ENCODE data around the gene MRPL46. TPM values are rescaled to one million over a fixed set of nuclear protein-coding genes. Genes with fewer than 3 reads are reported as not detected.

The MRPL46 gene
- total and polyA plus RNA-seq, 2 of the 13 experiments (the other 11 are each of a cell fraction or from before 2014, with no cell fraction given): 62.9 to 79.2 TPM

DNA sequence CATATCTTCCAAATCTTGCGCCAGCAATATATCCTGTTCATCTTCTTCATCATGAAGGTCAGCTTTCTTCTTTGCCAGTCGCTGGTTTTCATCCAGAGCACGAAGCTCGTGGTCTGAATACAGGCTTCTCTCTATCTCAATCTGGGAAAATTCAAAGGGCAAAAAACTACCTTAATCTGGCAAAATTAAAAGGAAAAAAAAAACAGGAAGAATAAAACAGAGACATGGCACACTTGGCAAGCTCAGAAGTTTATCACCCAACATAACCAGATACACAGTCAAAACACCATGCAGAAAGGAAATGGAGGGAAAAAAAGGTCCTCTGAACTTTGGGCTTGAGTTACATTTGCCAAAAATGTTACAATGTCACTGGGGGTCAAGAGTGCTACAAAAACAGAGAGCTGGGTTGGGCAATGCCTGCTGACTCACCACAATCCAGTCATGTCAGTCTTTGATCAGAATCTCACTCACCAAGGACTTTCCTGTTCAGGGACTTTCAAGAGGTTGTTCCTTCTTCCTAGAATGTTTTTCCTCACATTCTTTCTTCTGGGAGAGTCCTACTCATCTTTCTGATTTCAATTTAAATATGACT lies 1.5 kb downstream of the MRPL46 start:
- Histone ChIP-seq H3K27ac (ENCODE audit: extremely low read length, insufficient read depth, low read length) (peak overlapping the region; percentile 91), H3K27me3 (ENCODE audit: control insufficient read depth in 1 of 2, insufficient read depth in 2 of 2, low read length in 2 of 2) (peaks cover 0 to 3% of the 10 kb centered on the region in 2 experiments; a peak in 1 of 5 replicates), H3K36me3 (replicated peaks in 1 of 2; ENCODE audit: control insufficient read depth in 1 of 2, insufficient read depth in 2 of 2, low read length in 2 of 2) (peaks cover 2 to 37% of the 10 kb centered on the region in 2 experiments; a peak in 4 of 5 replicates), H3K9me3 (ENCODE audit: low read length) (no peaks in the 10 kb centered on the region), H2AFZ (ENCODE audit: low read length) (no peak overlapping the region), H3K79me2 (ENCODE audit: insufficient read depth, low read length) (peaks cover 54% of the 10 kb centered on the region), H3K9ac (ENCODE audit: insufficient read depth, low read depth, low read length) (peak overlapping the region; percentile 89), H3K4me2 (ENCODE audit: low read depth, low read length) (peak overlapping the region; percentile 88), H4K20me1 (ENCODE audit: insufficient read depth, low read length) (no peaks in the 10 kb centered on the region), H3K4me1 (ENCODE audit: insufficient read depth, low read length) (peaks cover 55% of the 10 kb centered on the region), H3K4me3 (replicated peaks in 1 of 3; ENCODE audit: insufficient read depth in 1 of 3, low read depth in 2 of 3, low read length in 3 of 3) (peak overlapping the region; percentile 86 to 98 (median 91); a peak in 5 of 6 replicates)
- CTCF ChIA-PET (ENCODE audit: low intra/inter-chr PET ratio, low total read pairs): no interaction called here
- ATAC-seq (peak; percentile 66), FAIRE-seq (peak; percentile 94), DNase-seq (ENCODE audit: low spot score) (peak; percentile 93)
- 94% methylated on average over 4 of the region's 4 CpGs for WGBS (ENCODE audit: low lambda C conversion rate)
- in situ Hi-C loops (cut with HindIII; ENCODE audit: extremely low pct_ligation_motif_present, low pct_unique_long_range_greater_than_20kb): loop anchor here (5.0 kb wide), 1 partner anchor 152 kb away; no protein-coding TSS in a partner anchor
- intact Hi-C loops (cut with micrococcal nuclease; ENCODE audit: unreplicated experiment): loop anchor here (2.0 kb wide), 1 partner anchor 149 kb away; no protein-coding TSS in a partner anchor
- POLR2A ChIA-PET: interaction anchor here (1.1 to 5.5 kb wide), 6 partner anchors 9 to 156 kb away, joined by 3 to 64 read pairs (median 12); partner anchors contain the start of gene AEN
- no TSS peak for BruUV-seq (replicated peaks)
- TF ChIP-seq ZNF609 (CRISPR knock-in tag; IDR thresholded peaks at IDR 0.05; ENCODE audit: borderline replicate concordance) (peak; percentile 70; the same call in 1 of the 2 replicates), ZNF589 (CRISPR knock-in tag; conservative IDR thresholded peaks at IDR 0.05) (no peak), ZNF629 (CRISPR knock-in tag; conservative IDR thresholded peaks at IDR 0.05) (peak; percentile 31; the same call in 1 of the 2 replicates), ZKSCAN8 (CRISPR knock-in tag; IDR thresholded peaks at IDR 0.05; ENCODE audit: borderline replicate concordance) (peak; percentile 71; the same call in 1 of the 2 replicates), HMG20A (CRISPR knock-in tag; IDR thresholded peaks at IDR 0.05; ENCODE audit: borderline replicate concordance) (peak; percentile 89; the same call in 1 of the 2 replicates), RARA (CRISPR knock-in tag; IDR thresholded peaks at IDR 0.05) (peak; percentile 94), FOXO4 (CRISPR knock-in tag; conservative IDR thresholded peaks at IDR 0.05) (no peak), MAZ (IDR thresholded peaks at IDR 0.05; ENCODE audit: borderline replicate concordance, low read depth, low read length) (peak; percentile 48; the same call in 1 of the 2 replicates), MAZ (CRISPR knock-in tag; IDR thresholded peaks at IDR 0.05; ENCODE audit: low read depth) (no peak), NFAT5 (CRISPR knock-in tag; IDR thresholded peaks at IDR 0.05) (no peak), RCOR2 (CRISPR knock-in tag; IDR thresholded peaks at IDR 0.05) (peak; percentile 60; the same call in 1 of the 2 replicates)
